GM21723 (cell line): Measurements from ENCODE around the gene ZNF497.

ENCODE experiments used
- ATAC-seq: cut with Tn5 transposase; IDR thresholded peaks from one replicate; pipeline ENCODE4 v1.9.1; 2021; ENCODE audit warnings: mild to moderate bottlenecking, moderate library complexity; ENCODE audit not compliant: unreplicated experiment

ZNF497 gene

GRCh38 chr19:58372311-58373133 lies 10.0 kb upstream of the ZNF497 start:
- ATAC-seq: no peak

DNA sequence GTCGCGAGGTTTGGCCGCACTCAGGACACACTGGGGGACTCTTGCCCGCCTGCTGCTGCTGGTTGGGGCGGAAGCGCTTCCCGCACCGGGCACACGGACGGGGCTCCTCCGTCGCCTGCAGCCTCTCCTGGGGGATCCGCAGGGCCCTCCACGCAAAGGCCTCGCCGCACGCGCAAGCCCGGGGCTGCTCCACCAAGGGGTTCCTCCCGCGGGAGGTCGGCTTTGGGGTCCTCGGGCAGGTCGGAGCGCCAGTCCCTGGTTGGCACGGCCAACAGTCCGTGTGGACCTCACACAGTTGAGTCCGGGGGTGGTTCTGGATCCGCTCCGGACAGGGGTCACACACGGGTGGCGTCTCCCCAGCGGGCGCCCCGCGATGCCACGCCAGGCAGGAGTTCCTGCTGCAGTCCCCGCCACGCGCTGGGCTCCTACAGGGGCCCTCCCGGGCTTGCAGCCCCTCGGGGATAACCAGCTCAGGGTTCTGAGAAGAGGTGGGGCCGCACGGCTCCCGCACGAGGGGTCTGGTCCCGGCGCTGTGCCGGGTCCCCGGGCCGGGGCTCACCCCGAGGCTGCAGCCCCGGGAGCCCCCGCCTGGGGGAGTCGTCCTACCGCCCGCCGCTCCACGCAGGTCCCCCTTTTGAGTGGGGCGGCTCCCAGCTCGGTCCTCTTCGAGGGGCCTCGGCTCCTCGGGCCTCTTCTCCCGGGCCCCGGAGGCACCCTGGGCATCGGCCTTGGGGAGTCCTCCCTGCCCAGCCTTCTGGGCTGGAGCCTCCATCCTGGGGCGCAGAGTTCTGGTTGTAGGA lies 6.2 kb upstream of the ZNF497 start:
- no peak for ATAC-seq

GRCh38 chr19:58367698-58368454 lies 5.3 kb upstream of the ZNF497 start:
- ATAC-seq: no peak

- no peak for ATAC-seq
Measured at GRCh38 chr19:58366585-58367430, 4.3 kb upstream of the ZNF497 start.

DNA sequence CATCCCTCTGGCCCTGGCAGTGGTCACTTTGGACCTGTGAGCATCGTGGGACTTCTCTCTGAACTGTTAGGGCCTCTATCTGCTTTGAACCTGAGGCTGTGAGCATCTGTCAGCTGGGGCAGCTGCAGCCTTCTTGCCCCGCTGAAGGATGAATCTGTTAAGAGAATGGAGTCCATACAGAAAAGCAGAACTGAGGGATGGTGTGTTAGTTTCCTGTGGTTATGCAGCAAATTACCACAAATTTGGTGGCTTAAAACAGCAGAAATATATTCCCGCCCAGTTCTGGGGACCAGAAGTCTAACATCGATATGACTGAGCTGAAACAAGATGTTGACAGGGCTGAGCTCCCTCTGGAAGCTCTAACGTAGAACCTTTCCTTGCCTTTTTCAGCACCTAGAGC lies 1.6 kb upstream of the ZNF497 start:
- ATAC-seq: no peak

DNA sequence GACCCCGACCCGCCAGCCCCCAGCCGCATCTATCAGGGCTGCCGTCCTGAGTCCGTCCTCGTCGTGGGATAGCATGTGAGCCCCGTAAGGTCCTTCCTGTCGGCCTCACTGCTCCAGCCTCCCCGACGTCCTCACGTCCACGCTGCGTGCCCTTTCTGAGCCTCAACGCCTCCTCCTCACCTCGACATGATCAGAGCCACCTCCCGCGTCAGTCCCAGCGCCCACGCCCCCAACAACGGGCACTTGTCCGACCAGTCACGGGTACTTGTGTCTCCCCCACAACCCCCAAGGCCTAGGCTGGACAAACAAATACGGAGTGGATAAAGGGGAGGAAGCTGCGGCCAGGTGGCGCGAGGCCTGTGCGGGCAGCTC lies 665 bp downstream of the ZNF497 start:
- peak; percentile 31 for ATAC-seq

- no peak for ATAC-seq
Measured at GRCh38 chr19:58357481-58358145, 4.9 kb downstream of the ZNF497 start.

- ATAC-seq: no peak
Measured at GRCh38 chr19:58356766-58357480, 5.6 kb downstream of the ZNF497 start.

- no peak for ATAC-seq
Measured at GRCh38 chr19:58355908-58356765, 6.4 kb downstream of the ZNF497 start.

DNA sequence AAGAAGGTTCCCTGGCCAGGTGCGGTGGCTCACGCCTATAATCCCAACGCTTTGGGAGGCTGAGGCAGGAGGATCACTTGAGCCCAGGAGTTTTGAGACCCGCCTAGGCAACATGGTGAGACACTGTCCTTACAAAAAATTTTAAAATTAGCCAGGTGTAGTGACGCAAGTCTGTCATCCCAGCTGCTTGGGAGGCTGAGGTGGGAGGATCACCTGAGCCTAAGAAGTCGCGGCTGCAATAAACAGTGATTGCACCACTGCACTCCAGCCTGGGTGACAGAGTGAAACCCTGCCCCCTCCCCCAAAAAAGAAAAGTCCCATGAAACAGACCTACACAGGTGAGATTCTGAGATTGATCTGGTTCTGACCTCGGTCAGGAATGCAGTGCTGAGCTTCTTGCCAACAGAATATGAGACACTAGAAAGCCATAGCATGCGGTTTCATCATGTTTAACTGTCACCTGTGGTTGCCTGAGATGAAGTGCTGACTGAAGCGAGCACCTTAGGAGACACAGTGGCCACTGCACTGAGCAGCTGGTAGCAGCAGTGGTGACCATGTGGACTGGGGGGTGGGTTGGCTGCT lies 7.2 kb downstream of the ZNF497 start:
- ATAC-seq: no peak

DNA sequence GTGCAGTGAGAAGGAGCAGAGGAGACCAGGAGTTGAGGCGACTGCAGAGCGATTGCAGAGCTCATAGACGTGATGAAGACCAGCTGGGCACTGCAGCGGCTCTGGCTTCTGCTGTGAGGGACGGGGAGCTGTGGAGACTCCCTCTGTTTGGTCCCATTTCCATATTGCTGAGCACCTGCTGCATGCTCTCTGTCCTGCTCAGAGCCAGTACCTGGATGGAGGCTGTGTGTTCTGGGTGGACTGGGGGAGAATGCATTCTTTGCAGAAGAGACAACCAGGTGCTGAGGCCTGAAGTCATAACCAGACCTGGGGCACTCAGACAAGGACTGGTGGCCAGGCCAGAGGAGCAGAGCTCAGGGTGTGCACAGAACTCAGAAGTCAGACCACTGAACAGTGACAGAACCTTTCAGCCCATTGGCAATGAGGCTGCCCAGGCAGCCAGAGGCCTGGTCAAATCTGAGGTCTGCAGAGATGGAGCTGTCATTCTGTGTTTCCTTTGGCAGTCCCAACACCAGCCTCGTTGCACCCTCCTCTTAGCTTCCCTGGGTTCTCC lies 8.0 kb downstream of the ZNF497 start:
- ATAC-seq: no peak

DNA sequence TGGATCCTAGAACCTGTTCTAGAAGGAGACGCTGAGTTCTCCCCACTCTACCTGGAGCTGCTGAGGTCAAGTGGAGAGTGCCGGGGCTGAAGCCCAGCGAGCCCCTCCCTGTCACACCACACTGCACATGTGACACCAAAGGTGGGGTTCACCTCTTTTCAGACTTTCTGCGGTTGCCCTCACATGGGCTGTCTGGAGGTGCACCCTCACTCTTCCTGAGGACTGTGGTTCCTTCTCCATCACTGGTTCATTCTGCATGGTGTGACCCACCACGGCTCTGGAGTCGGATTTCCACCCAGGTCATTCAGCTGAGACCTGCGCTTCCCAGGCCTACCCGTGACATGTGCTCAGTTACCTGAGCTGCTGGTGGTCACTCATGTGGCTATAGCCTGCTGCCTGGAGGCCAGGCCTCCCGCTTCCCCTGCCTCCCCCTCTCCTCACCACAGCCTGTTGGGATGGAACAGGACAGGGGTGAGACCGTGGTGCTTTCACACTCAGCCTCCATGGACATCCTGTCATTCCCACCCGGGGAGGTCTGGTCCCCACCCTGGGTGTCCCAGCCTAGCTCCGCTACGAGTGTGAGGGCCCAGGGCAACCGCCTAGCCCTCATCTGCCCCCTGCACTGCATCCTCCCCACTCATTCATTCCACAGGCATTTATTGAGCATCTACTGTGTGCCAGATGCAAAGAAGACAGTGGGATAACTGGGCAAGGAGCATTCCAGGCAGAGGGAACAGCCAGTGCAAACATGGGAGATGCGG lies 8.7 kb downstream of the ZNF497 start:
- no peak for ATAC-seq

GRCh38 chr19:58352760-58353671 lies 9.5 kb downstream of the ZNF497 start, which contains the start of gene A1BG:
TSS of gene A1BG (minus strand) at chr19:58353492. CDS start at chr19:58353437, 55 bp downstream.
- ATAC-seq: no peak

GRCh38 chr19:58351990-58352755 lies 10.4 kb downstream of the ZNF497 start:
- no peak for ATAC-seq

DNA sequence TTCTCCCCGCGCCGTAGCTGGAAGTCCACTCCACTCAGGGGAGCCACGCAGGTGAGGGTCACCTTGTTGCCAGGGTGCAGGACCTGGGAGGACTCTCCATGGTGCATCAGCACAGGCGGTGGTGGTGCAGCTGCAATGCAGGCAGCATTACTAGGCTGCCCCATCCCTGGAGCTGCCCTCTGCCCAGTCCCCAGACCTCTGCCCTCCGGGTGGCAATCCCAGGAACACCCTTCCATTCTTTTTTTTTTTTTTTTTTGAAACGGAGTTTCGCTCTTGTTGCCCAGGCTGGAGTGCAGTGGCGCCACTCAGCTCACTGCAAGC lies 11.0 kb downstream of the ZNF497 start:
- ATAC-seq: no peak
